ENCODE data around the gene ATP11A. TPM values are rescaled to one million over a fixed set of nuclear protein-coding genes. Genes with fewer than 3 reads are reported as not detected.

Gene ATP11A
- total and polyA plus RNA-seq, 2 donors (not counting 3 experiments of a cell fraction or from before 2014, with no cell fraction given), result 16.5 to 88.1 TPM

DNA sequence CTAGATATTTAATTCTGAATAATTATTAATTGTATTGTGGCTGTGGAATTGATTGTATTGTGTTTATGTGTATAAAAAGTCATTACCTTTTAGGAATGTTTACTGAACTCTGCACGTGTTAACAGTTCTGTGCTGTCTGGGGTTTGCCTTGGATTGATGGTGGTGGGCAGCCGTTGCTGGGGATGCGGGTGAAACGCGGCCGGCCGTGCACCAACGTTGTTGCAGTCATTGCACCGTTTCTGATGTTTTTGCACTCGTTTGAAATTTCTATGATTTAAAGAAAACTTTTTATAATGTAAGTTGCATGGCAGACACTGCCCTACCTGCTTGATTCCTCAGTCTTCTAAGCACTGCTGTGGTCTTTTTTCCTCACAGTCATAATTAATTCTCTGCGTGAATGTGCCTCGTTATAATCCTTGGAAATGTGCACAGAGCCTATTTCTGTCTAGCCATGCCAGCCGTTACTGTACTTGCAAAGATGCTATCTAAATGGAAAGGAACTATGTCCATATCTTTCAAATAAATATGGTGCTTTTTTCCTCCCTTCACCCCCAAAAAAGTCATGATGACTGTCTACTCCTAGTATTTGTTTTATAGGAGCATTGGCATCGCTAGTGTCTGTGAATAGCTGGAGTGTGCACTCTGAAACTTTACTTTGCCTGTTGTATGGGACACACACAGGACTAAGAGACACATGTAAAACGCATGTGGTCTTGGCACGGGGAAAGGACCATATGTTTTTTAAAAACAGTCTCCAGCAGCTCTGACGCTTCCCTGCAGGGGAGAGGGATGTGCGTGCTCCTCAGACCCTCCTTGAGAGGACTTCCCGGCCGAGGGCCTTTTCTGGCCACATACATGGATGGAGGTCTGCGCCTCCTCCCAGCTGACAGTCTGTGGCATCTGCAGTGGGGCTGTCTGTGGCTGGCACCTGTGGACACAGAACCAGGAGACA, 238.5 kb downstream of the ATP11A start:
- H3K4me1 ChIP-seq (ENCODE audit: control insufficient read depth, extremely low read depth, insufficient read depth, low read length), result peaks cover 7% of the 10 kb centered on the region
- dilution Hi-C loops (cut with MboI; ENCODE audit: extremely low pct_ligation_motif_present, low sequenced_read_pairs) (no loop called here), intact Hi-C loops (cut with micrococcal nuclease) (no loop called here)
- no peaks in the 10 kb centered on the region for H3K36me3 ChIP-seq (ENCODE audit: control insufficient read depth in 2 of 2, extremely low read depth in 1 of 2, insufficient read depth in 2 of 2, low read length in 2 of 2)
- no peaks in the 10 kb centered on the region for H4K20me1 ChIP-seq (replicated peaks; ENCODE audit: control insufficient read depth, extremely low read depth, insufficient read depth, low read length)
- H3K27ac ChIP-seq (ENCODE audit: insufficient read depth, low read depth, low read length), result no peak overlapping the region
- H3K27me3 ChIP-seq (ENCODE audit: control insufficient read depth in 2 of 2, insufficient read depth in 2 of 2, low read length in 2 of 2), result peaks cover 31 to 39% of the 10 kb centered on the region in 2 experiments
- no peak overlapping the region for H3K9ac ChIP-seq (replicated peaks; ENCODE audit: extremely low read depth, insufficient read depth, low read length)
- no peaks in the 10 kb centered on the region for H3K9me3 ChIP-seq (replicated peaks; ENCODE audit: control insufficient read depth, insufficient read depth, low read length)
- ChIA-PET POLR2A (no interaction called here), CTCF (interaction anchor here (1.1 kb wide), 1 partner anchor 14 kb away, joined by 3 read pairs; no protein-coding TSS in a partner anchor)
- no peaks in the 10 kb centered on the region for H3K79me2 ChIP-seq (ENCODE audit: control insufficient read depth, insufficient read depth, low read length)
- no peaks in the 10 kb centered on the region for H3K9me1 ChIP-seq (replicated peaks; ENCODE audit: control insufficient read depth, extremely low read depth, insufficient read depth, low read length)
- BruUV-seq (replicated peaks), result no TSS peak
- DNase-seq (ENCODE audit: low read depth, low spot score) (no peak), FAIRE-seq (no peak)
- no peak overlapping the region for H3K4me2 ChIP-seq (ENCODE audit: insufficient read depth, low read length)
- TF ChIP-seq POLR2A (IDR thresholded peaks at IDR 0.05; ENCODE audit: low read depth, low read length) (no peak), EZH2 (IDR thresholded peaks at IDR 0.05; ENCODE audit: borderline replicate concordance, low read depth, low read length, severe bottlenecking) (no peak), GATA2 (IDR thresholded peaks at IDR 0.05; ENCODE audit: insufficient read depth, insufficient read length, low read depth, low read length) (no peak), FOS (IDR thresholded peaks at IDR 0.05; ENCODE audit: borderline replicate concordance, insufficient read depth, low read length) (no peak), POLR2AphosphoS5 (IDR thresholded peaks at IDR 0.05; ENCODE audit: insufficient read depth, low read depth, low read length) (no peak)
- TF ChIP-seq, protein P1, sequence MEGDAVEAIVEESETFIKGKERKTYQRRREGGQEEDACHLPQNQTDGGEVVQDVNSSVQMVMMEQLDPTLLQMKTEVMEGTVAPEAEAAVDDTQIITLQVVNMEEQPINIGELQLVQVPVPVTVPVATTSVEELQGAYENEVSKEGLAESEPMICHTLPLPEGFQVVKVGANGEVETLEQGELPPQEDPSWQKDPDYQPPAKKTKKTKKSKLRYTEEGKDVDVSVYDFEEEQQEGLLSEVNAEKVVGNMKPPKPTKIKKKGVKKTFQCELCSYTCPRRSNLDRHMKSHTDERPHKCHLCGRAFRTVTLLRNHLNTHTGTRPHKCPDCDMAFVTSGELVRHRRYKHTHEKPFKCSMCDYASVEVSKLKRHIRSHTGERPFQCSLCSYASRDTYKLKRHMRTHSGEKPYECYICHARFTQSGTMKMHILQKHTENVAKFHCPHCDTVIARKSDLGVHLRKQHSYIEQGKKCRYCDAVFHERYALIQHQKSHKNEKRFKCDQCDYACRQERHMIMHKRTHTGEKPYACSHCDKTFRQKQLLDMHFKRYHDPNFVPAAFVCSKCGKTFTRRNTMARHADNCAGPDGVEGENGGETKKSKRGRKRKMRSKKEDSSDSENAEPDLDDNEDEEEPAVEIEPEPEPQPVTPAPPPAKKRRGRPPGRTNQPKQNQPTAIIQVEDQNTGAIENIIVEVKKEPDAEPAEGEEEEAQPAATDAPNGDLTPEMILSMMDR (IDR thresholded peaks at IDR 0.05; ENCODE audit: extremely low read depth in 1 of 2, insufficient read depth in 1 of 2, low read depth in 1 of 2, low read length in 2 of 2), result no peak
- TF ChIP-seq, protein P2, sequence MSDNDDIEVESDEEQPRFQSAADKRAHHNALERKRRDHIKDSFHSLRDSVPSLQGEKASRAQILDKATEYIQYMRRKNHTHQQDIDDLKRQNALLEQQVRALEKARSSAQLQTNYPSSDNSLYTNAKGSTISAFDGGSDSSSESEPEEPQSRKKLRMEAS (IDR thresholded peaks at IDR 0.05; ENCODE audit: insufficient read depth, insufficient read length), result no peak
- H2AFZ ChIP-seq (ENCODE audit: low read depth, low read length), result no peak overlapping the region
- no peak overlapping the region for H3K4me3 ChIP-seq (replicated peaks in 1 of 3; ENCODE audit: insufficient read depth in 1 of 3, low read depth in 1 of 3, low read length in 3 of 3)

Measured in endothelial cell of umbilical vein (primary cell).